HepG2 (cell line): ENCODE measurements around the gene BCL6B. TPM values are rescaled to one million over a fixed set of nuclear protein-coding genes. Genes with fewer than 3 reads are reported as not detected.

Source experiments
- CBFB ChIP-seq: sonication (generic); formaldehyde crosslinking; IDR thresholded peaks from 2 replicates; pipeline ENCODE4 v1.4.0; 2020; ENCODE audit warnings: missing genetic modification reagents
- CC2D1A ChIP-seq: sonication (generic); formaldehyde crosslinking; IDR thresholded peaks from 2 replicates; pipeline ENCODE4 v1.8.1; 2023; ENCODE audit warnings: mild to moderate bottlenecking, missing genetic modification reagents
- CHD2 ChIP-seq: IDR thresholded peaks from 2 replicates; pipeline ENCODE4 v1.6.1; 2011; ENCODE audit warnings: low read depth, low read length, improper control_type of control experiment
- HBP1 ChIP-seq: IDR thresholded peaks from 2 replicates; pipeline ENCODE4 v1.6.1; 2016; ENCODE audit warnings: low read depth, control low read depth
- HIC2 ChIP-seq: sonication (generic); formaldehyde crosslinking; IDR thresholded peaks from 2 replicates; pipeline ENCODE4 v1.9.0; 2022; ENCODE audit warnings: low read depth, missing genetic modification reagents
- KLF15 ChIP-seq: sonication (generic); formaldehyde crosslinking; IDR thresholded peaks from 2 replicates; pipeline ENCODE4 v1.8.1; 2023; ENCODE audit warnings: borderline replicate concordance, mild to moderate bottlenecking, inconsistent platforms, missing genetic modification reagents, mixed read lengths
- MTA1 ChIP-seq: sonication (generic); formaldehyde crosslinking; IDR thresholded peaks from 2 replicates; pipeline ENCODE4 v1.4.0; 2020; ENCODE audit warnings: missing genetic modification reagents, mild to moderate bottlenecking, borderline replicate concordance
- MTERF4 ChIP-seq: sonication (generic); formaldehyde crosslinking; IDR thresholded peaks from 2 replicates; pipeline ENCODE4 v1.8.0; 2023; ENCODE audit warnings: mild to moderate bottlenecking, missing genetic modification reagents
- NCOA5 ChIP-seq: sonication (generic); formaldehyde crosslinking; IDR thresholded peaks from 2 replicates; pipeline ENCODE4 v1.4.0; 2020; ENCODE audit warnings: missing genetic modification reagents
- NRL ChIP-seq: sonication (generic); formaldehyde crosslinking; IDR thresholded peaks from 2 replicates; pipeline ENCODE4 v1.5.0; 2020; ENCODE audit warnings: missing genetic modification reagents, mild to moderate bottlenecking, moderate library complexity, borderline replicate concordance
- PAF1 ChIP-seq: IDR thresholded peaks from 2 replicates; pipeline ENCODE4 v1.6.1; 2016; ENCODE audit warnings: missing genetic modification reagents, missing compliant biosample characterization
- PRMT3 ChIP-seq: sonication (generic); formaldehyde crosslinking; IDR thresholded peaks from 2 replicates; pipeline ENCODE4 v1.8.1; 2022; ENCODE audit warnings: low read depth, mild to moderate bottlenecking, moderate library complexity, missing genetic modification reagents, borderline replicate concordance
- RBAK ChIP-seq: sonication (generic); formaldehyde crosslinking; IDR thresholded peaks from 2 replicates; pipeline ENCODE4 v1.5.1; 2020; ENCODE audit warnings: mild to moderate bottlenecking, missing genetic modification reagents
- SIN3B ChIP-seq: fragments of 150-350 bp; IDR thresholded peaks from 2 replicates; pipeline ENCODE4 v1.6.1; 2014; ENCODE audit warnings: low read length
- STAG1 ChIP-seq: sonication (generic); formaldehyde crosslinking; IDR thresholded peaks from 2 replicates; pipeline ENCODE4 v1.4.0; 2020; ENCODE audit warnings: missing genetic modification reagents
- ZFAT ChIP-seq: sonication (generic); formaldehyde crosslinking; conservative IDR thresholded peaks from 2 replicates; pipeline ENCODE4 v1.8.1; 2023; ENCODE audit warnings: missing genetic modification reagents, inconsistent platforms
- ZFP36L2 ChIP-seq: sonication (generic); formaldehyde crosslinking; IDR thresholded peaks from 2 replicates; pipeline ENCODE4 v1.4.0; 2020; ENCODE audit warnings: missing genetic modification reagents
- ZNF276 ChIP-seq: sonication (generic); formaldehyde crosslinking; IDR thresholded peaks from 2 replicates; pipeline ENCODE4 v1.4.0; 2020; ENCODE audit warnings: mild to moderate bottlenecking, low read depth, missing genetic modification reagents
- ZNF513 ChIP-seq: sonication (generic); formaldehyde crosslinking; conservative IDR thresholded peaks from 2 replicates; pipeline ENCODE4 v1.5.0; 2020; ENCODE audit warnings: missing genetic modification reagents
- ZNF629 ChIP-seq: sonication (generic); formaldehyde crosslinking; conservative IDR thresholded peaks from 2 replicates; pipeline ENCODE4 v1.5.0; 2020; ENCODE audit warnings: missing genetic modification reagents
- ZNF780A ChIP-seq: sonication (generic); formaldehyde crosslinking; IDR thresholded peaks from 2 replicates; pipeline ENCODE4 v1.8.0; 2022; ENCODE audit warnings: mild to moderate bottlenecking, missing genetic modification reagents, moderate library complexity
- ZNF839 ChIP-seq: sonication (generic); formaldehyde crosslinking; IDR thresholded peaks from 2 replicates; pipeline ENCODE4 v1.4.0; 2020; ENCODE audit warnings: missing genetic modification reagents, mild to moderate bottlenecking, borderline replicate concordance
- polyA plus RNA-seq, 8 experiments: library from polyadenylated mRNA; depleted of rRNA in 3 of 8; stranded (reverse) in 7 of 8; unstranded in 1 of 8; fragments of >200 nt; fragmentation: Illumina TruSeq in 4 of 8; extraction: Trizol in 4 of 8; gene quantifications; 2 replicates each; pipeline versions ENCODE4 v1.2.1 to v1.2.3, GENCODE V29; 2011 to 2016; ENCODE audit warnings: low read depth in 4 of 8, missing spikeins in 1 of 8, mixed read lengths in 1 of 8; ENCODE audit not compliant: insufficient read depth in 1 of 8
- total RNA-seq, 5 experiments: library from RNA; depleted of rRNA; stranded (reverse); fragments of >200 nt; fragmentation: Illumina TruSeq; extraction: Trizol; gene quantifications; 2 replicates each; pipeline ENCODE4 v1.2.3, GENCODE V29; 2016; ENCODE audit warnings: low read depth in 1 of 5

The BCL6B gene
- total and polyA plus RNA-seq, 2 of the 13 experiments (the other 11 are each of a cell fraction or from before 2014, with no cell fraction given) = not detected

GRCh38 chr17:7014261-7014994 is 8.4 kb upstream of the BCL6B start (continued):
- TF ChIP-seq SIN3B = no peak; the same call in 1 of the 2 replicates
- peak; percentile 72; the same call in 1 of the 2 replicates for TF ChIP-seq MTA1
- no peak for TF ChIP-seq ZNF276 (CRISPR knock-in tag)
- no peak for TF ChIP-seq PAF1 (CRISPR knock-in tag)
- TF ChIP-seq ZNF839 (CRISPR knock-in tag) = no peak
- no peak for TF ChIP-seq NCOA5 (CRISPR knock-in tag)
- TF ChIP-seq ZNF629 (CRISPR knock-in tag) = no peak
- peak; percentile 59; the same call in 1 of the 2 replicates for TF ChIP-seq CBFB (CRISPR knock-in tag)
- TF ChIP-seq RBAK (CRISPR knock-in tag) = no peak
- TF ChIP-seq HIC2 (CRISPR knock-in tag) = no peak
- peak; percentile 82 for TF ChIP-seq NRL (CRISPR knock-in tag)
- no peak for TF ChIP-seq ZNF513 (CRISPR knock-in tag)
- no peak for TF ChIP-seq CHD2
- no peak for TF ChIP-seq ZFP36L2 (CRISPR knock-in tag)
- TF ChIP-seq CC2D1A (CRISPR knock-in tag) = no peak
- TF ChIP-seq STAG1 (CRISPR knock-in tag) = no peak; the same call in 1 of the 2 replicates
- no peak for TF ChIP-seq MTERF4 (CRISPR knock-in tag)
- no peak for TF ChIP-seq HBP1 (CRISPR knock-in tag)
- no peak; the same call in 1 of the 2 replicates for TF ChIP-seq PRMT3 (CRISPR knock-in tag)
- no peak for TF ChIP-seq ZFAT
- no peak for TF ChIP-seq KLF15 (CRISPR knock-in tag)
- TF ChIP-seq ZNF780A = no peak; the same call in 1 of the 2 replicates
